PC-9 (cell line): ENCODE measurements around the gene ITGB5. TPM values are rescaled to one million over a fixed set of nuclear protein-coding genes. Genes with fewer than 3 reads are reported as not detected.

ENCODE experiments used
- Bru-seq: library from RNA; stranded (reverse); fragments of 400-500 nt; gene quantifications from one replicate; lab custom pipeline; 2021; lab: Mats Ljungman, UMichigan
- BruChase-seq, 2 experiments: library from RNA; stranded (reverse); fragments of 400-500 nt; gene quantifications; one replicate each; lab custom pipeline; 2021; lab: Mats Ljungman, UMichigan
- BruUV-seq: library from RNA; stranded (reverse); fragments of 400-500 nt; replicated peaks from 2 replicates; lab custom pipeline; 2021; lab: Mats Ljungman, UMichigan
- CTCF ChIA-PET: fragments of 300-600 bp; sonication (Branson Sonifier 250); formaldehyde crosslinking; loops from one replicate; lab custom pipeline; 2022; ENCODE audit warnings: antibody characterized with exemption; lab: Charles Lee
- POLR2A ChIA-PET: fragments of 300-600 bp; sonication (Branson Sonifier 250); formaldehyde crosslinking; loops from one replicate; lab custom pipeline; 2022; ENCODE audit warnings: antibody characterized with exemption; ENCODE audit not compliant: unreplicated experiment; lab: Charles Lee
- DNase-seq, 2 experiments: peaks; one replicate each; pipeline versions ENCODE4 v3.0.0 to v3.0.0-alpha.2; 2015 to 2022; ENCODE audit warnings: mixed read lengths in 1 of 2
- H2AFZ ChIP-seq: fragments of 200-600 bp; sonication (generic); 2 replicates; pipeline ENCODE4 v1.8.1; 2017; ENCODE audit warnings: antibody characterized with exemption
- H3F3A ChIP-seq: fragments of 200-600 bp; sonication (generic); 2 replicates; pipeline ENCODE4 v1.8.1; 2017; ENCODE audit warnings: antibody characterized with exemption, mild to moderate bottlenecking, low read depth; ENCODE audit not compliant: insufficient read depth
- H3K27ac ChIP-seq: fragments of 200-600 bp; sonication (generic); 2 replicates; pipeline ENCODE4 v1.6.1; 2016; ENCODE audit warnings: mixed run types
- H3K27me3 ChIP-seq: fragments of 200-600 bp; sonication (generic); 2 replicates; pipeline ENCODE4 v1.6.1; 2016; ENCODE audit warnings: low read depth, mixed run types; ENCODE audit not compliant: insufficient read depth
- H3K36me3 ChIP-seq: fragments of 200-600 bp; sonication (generic); 2 replicates; pipeline ENCODE4 v1.6.1; 2016; ENCODE audit warnings: low read depth, mixed run types
- H3K4me1 ChIP-seq: fragments of 200-600 bp; sonication (generic); replicated peaks from 2 replicates; pipeline ENCODE4 v1.6.1; 2016; ENCODE audit warnings: mixed run types; ENCODE audit not compliant: insufficient read depth
- H3K4me2 ChIP-seq: fragments of 200-600 bp; sonication (generic); 2 replicates; pipeline ENCODE4 v1.6.1; 2017; ENCODE audit warnings: mixed run types
- H3K4me3 ChIP-seq: fragments of 200-600 bp; sonication (generic); 2 replicates; pipeline ENCODE4 v1.6.1; 2016; ENCODE audit warnings: mixed run types
- H3K79me2 ChIP-seq: fragments of 200-600 bp; sonication (generic); 2 replicates; pipeline ENCODE4 v1.6.1; 2017; ENCODE audit warnings: low read depth, mixed run types
- H3K9me2 ChIP-seq: fragments of 200-600 bp; sonication (generic); 2 replicates; pipeline ENCODE4 v1.8.1; 2017; ENCODE audit warnings: mild to moderate bottlenecking; ENCODE audit not compliant: insufficient read depth
- H3K9me3 ChIP-seq: fragments of 200-600 bp; sonication (generic); 2 replicates; pipeline ENCODE4 v1.8.1; 2016; ENCODE audit warnings: low read depth; ENCODE audit not compliant: insufficient read depth
- H4K20me1 ChIP-seq: fragments of 200-600 bp; sonication (generic); 2 replicates; pipeline ENCODE4 v1.8.1; 2017; ENCODE audit not compliant: insufficient read depth
- CTCF ChIP-seq: fragments of 200-600 bp; sonication (generic); conservative IDR thresholded peaks from 2 replicates; pipeline ENCODE4 v1.6.1; 2017; ENCODE audit warnings: mixed run types, antibody characterized with exemption, mild to moderate bottlenecking, moderate library complexity
- EZH2 ChIP-seq: fragments of 200-600 bp; sonication (generic); IDR thresholded peaks from 2 replicates; pipeline ENCODE4 v1.8.0; 2017; ENCODE audit warnings: antibody characterized with exemption, low read depth
- intact Hi-C: fragments of 100-400 bp; cut with micrococcal nuclease; formaldehyde crosslinking; loops from one replicate; pipeline ENCODE4 v1.10.0; 2022; ENCODE audit not compliant: unreplicated experiment
- long read RNA-seq: library from polyadenylated mRNA; stranded (forward); transcript quantifications from one replicate; pipeline ENCODE4 v2.0.0, GENCODE V29; 2022
- total RNA-seq: library from RNA; stranded (reverse); gene quantifications from 2 replicates; pipeline ENCODE4 v1.2.3, GENCODE V29; 2021

Gene ITGB5, protein sequence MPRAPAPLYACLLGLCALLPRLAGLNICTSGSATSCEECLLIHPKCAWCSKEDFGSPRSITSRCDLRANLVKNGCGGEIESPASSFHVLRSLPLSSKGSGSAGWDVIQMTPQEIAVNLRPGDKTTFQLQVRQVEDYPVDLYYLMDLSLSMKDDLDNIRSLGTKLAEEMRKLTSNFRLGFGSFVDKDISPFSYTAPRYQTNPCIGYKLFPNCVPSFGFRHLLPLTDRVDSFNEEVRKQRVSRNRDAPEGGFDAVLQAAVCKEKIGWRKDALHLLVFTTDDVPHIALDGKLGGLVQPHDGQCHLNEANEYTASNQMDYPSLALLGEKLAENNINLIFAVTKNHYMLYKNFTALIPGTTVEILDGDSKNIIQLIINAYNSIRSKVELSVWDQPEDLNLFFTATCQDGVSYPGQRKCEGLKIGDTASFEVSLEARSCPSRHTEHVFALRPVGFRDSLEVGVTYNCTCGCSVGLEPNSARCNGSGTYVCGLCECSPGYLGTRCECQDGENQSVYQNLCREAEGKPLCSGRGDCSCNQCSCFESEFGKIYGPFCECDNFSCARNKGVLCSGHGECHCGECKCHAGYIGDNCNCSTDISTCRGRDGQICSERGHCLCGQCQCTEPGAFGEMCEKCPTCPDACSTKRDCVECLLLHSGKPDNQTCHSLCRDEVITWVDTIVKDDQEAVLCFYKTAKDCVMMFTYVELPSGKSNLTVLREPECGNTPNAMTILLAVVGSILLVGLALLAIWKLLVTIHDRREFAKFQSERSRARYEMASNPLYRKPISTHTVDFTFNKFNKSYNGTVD
- 226 and 287 TPM in 2 replicates for total RNA-seq
- Bru-seq, nascent RNA, result percentile 89 among the genes with signal in this experiment
- BruChase-seq, experiment 1, labeled RNA remaining after a 2-hour chase, result percentile 73 among the genes with signal in this experiment
- percentile 78 among the genes with signal in this experiment for BruChase-seq, experiment 2, labeled RNA remaining after a 6-hour chase
- long read RNA-seq, full-length matches to known transcripts, result 350 of 452 reads
- long read RNA-seq, partial matches to known transcripts, result 32 of 452 reads
- long read RNA-seq, other reads (novel, unspliced or antisense), result 70 of 452 reads

DNA sequence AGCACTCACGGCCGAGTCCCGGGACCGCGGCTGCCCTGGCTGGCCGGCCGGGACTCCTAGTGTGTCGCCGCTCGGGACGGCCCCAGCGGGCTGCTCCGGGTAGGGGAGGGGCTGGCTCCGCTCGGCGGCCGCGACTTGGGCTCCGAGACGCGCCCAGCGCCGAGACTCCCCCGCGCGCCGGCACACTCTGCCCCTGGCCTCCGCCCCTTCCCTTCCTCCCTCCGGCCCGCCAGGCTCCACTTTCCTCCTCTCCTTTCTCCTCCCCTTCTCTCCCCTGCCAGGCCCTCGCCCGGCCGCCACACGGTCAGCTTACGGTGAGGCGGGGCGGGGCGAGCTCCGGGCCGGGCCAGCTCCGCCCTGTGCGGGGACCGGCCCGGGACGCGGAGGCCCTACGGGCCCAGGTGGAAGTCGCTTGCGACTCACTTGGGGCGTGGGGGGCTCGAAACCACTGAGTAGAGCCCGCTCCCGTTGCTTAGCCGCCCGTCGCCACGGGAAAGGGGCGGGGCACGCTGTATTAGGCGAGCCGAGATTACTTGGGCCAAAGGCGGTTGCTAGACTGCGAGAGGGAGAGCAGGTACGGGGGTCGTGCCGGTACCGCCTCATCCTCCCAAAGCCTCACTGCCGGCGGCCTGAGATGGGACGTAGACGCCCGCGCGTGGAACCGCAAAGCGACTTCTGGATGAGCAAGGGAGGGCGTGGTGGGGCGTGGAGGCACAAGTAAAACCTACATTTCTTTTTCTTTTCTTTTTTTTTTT is at the start of gene ITGB5:
ITGB5 (minus strand) TSS at position 189 of the 755 bp plus-strand sequence. CDS start 365 bp downstream, outside the sequence.
- intact Hi-C loops, result loop anchor here (1.0 to 2.0 kb wide), 2 partner anchors 8 to 101 kb away; no protein-coding TSS in a partner anchor
- Histone ChIP-seq H3K9me2 (no peaks in the 10 kb centered on the region), H3K4me2 (peak within 1 kb of the TSS; percentile 92), H3K27ac (peak within 1 kb of the TSS; percentile 69), H4K20me1 (no peaks in the 10 kb centered on the region), H3F3A (peaks cover 19% of the 10 kb centered on the region; the same call in 1 of the 2 replicates), H3K27me3 (no peaks in the 10 kb centered on the region), H3K4me3 (peak within 1 kb of the TSS; percentile 84), H3K9me3 (no peaks in the 10 kb centered on the region), H2AFZ (peak within 1 kb of the TSS; percentile 93), H3K4me1 (peaks cover 41% of the 10 kb centered on the region), H3K36me3 (peaks cover 11% of the 10 kb centered on the region; the same call in 1 of the 2 replicates), H3K79me2 (peaks cover 42% of the 10 kb centered on the region)
- TF ChIP-seq EZH2 (no peak), CTCF (no peak)
- CTCF ChIA-PET, result interaction anchor here (0.6 to 0.9 kb wide), 2 partner anchors 55 to 101 kb away, joined by 3 to 5 read pairs; no protein-coding TSS in a partner anchor
- peak; percentile 56 to 89 for DNase-seq
- TSS peak; percentile 80 for BruUV-seq
- POLR2A ChIA-PET, result interaction anchor here (0.5 to 0.7 kb wide), 10 partner anchors 13 to 596 kb away, joined by 3 to 40 read pairs (median 4); no protein-coding TSS in a partner anchor

- TF ChIP-seq EZH2 (no peak), CTCF (no peak)
- DNase-seq, result no peak
- no peaks in the 10 kb centered on the region for H3K9me2 ChIP-seq
- no peaks in the 10 kb centered on the region for H3K27me3 ChIP-seq
- H3K27ac ChIP-seq, result no peak overlapping the region
- no peaks in the 10 kb centered on the region for H3K79me2 ChIP-seq
- H3K4me1 ChIP-seq, result no peaks in the 10 kb centered on the region
- H3K4me2 ChIP-seq, result no peak overlapping the region
- intact Hi-C loops, result no loop called here
- no peak overlapping the region for H2AFZ ChIP-seq
- CTCF ChIA-PET, result no interaction called here
- peaks cover 3% of the 10 kb centered on the region; the same call in 1 of the 2 replicates for H3K9me3 ChIP-seq
- H3K4me3 ChIP-seq, result no peak overlapping the region
- no TSS peak for BruUV-seq
- POLR2A ChIA-PET, result no interaction called here
- no peaks in the 10 kb centered on the region for H3K36me3 ChIP-seq
- H4K20me1 ChIP-seq, result no peaks in the 10 kb centered on the region
- no peaks in the 10 kb centered on the region for H3F3A ChIP-seq
Measured at GRCh38 chr3:124935794-124936542, 48.8 kb upstream of the ITGB5 start.
